HEK293 (cell line): Measurements from ENCODE around the gene SECTM1.

ENCODE experiments used
- CTCF ChIP-seq: fragments of 450-650 bp; formaldehyde crosslinking; IDR thresholded peaks from 2 replicates; pipeline ENCODE4 v1.5.1; 2016; ENCODE audit warnings: missing biosample characterization, missing genetic modification characterization
- HOXC10 ChIP-seq: sonication (generic); formaldehyde crosslinking; IDR thresholded peaks from 2 replicates; pipeline ENCODE4 v1.8.1; 2023; ENCODE audit warnings: mild to moderate bottlenecking, missing genetic modification reagents
- IKZF3 ChIP-seq: fragments of 450-650 bp; IDR thresholded peaks from 2 replicates; pipeline ENCODE4 v1.5.0; 2018; ENCODE audit warnings: missing biosample characterization, mild to moderate bottlenecking, missing genetic modification characterization, moderate library complexity
- INSM2 ChIP-seq: fragments of 450-650 bp; formaldehyde crosslinking; IDR thresholded peaks from 2 replicates; pipeline ENCODE4 v1.5.1; 2016; ENCODE audit warnings: missing biosample characterization, missing genetic modification characterization
- KLF10 ChIP-seq: fragments of 450-650 bp; IDR thresholded peaks from 2 replicates; pipeline ENCODE4 v1.5.1; 2018; ENCODE audit warnings: missing biosample characterization, mild to moderate bottlenecking, missing genetic modification characterization
- KLF8 ChIP-seq: fragments of 450-650 bp; formaldehyde crosslinking; IDR thresholded peaks from 2 replicates; pipeline ENCODE4 v1.5.1; 2016; ENCODE audit warnings: missing biosample characterization, missing genetic modification characterization
- REST ChIP-seq: fragments of 450-650 bp; formaldehyde crosslinking; IDR thresholded peaks from 2 replicates; pipeline ENCODE4 v1.5.1; 2016; ENCODE audit warnings: missing biosample characterization, missing genetic modification characterization
- SCRT2 ChIP-seq: fragments of 450-650 bp; formaldehyde crosslinking; IDR thresholded peaks from 2 replicates; pipeline ENCODE4 v1.5.1; 2016; ENCODE audit warnings: missing biosample characterization, missing genetic modification characterization
- ZBTB10 ChIP-seq: fragments of 450-650 bp; formaldehyde crosslinking; IDR thresholded peaks from 2 replicates; pipeline ENCODE4 v1.5.1; 2016; ENCODE audit warnings: missing biosample characterization, missing genetic modification characterization
- ZBTB26 ChIP-seq: fragments of 450-650 bp; formaldehyde crosslinking; optimal IDR thresholded peaks from 2 replicates; pipeline ENCODE3; 2016; ENCODE audit warnings: missing biosample characterization, mild to moderate bottlenecking, missing genetic modification characterization
- ZBTB7A ChIP-seq: fragments of 450-650 bp; formaldehyde crosslinking; IDR thresholded peaks from 2 replicates; pipeline ENCODE4 v1.5.1; 2016; ENCODE audit warnings: low read depth, missing biosample characterization, missing genetic modification characterization
- ZNF132 ChIP-seq: fragments of 450-650 bp; formaldehyde crosslinking; IDR thresholded peaks from 2 replicates; pipeline ENCODE4 v1.5.1; 2017; ENCODE audit warnings: missing biosample characterization, missing genetic modification characterization, borderline replicate concordance
- ZNF2 ChIP-seq: fragments of 450-650 bp; formaldehyde crosslinking; IDR thresholded peaks from 2 replicates; pipeline ENCODE4 v1.5.1; 2016; ENCODE audit warnings: missing biosample characterization, missing genetic modification characterization
- ZNF202 ChIP-seq: fragments of 450-650 bp; formaldehyde crosslinking; IDR thresholded peaks from 2 replicates; pipeline ENCODE4 v1.5.1; 2016; ENCODE audit warnings: missing biosample characterization, missing genetic modification characterization, borderline replicate concordance
- ZNF223 ChIP-seq: fragments of 450-650 bp; formaldehyde crosslinking; IDR thresholded peaks from 2 replicates; pipeline ENCODE4 v1.5.1; 2016; ENCODE audit warnings: missing biosample characterization, missing genetic modification characterization
- ZNF292 ChIP-seq: fragments of 450-650 bp; formaldehyde crosslinking; IDR thresholded peaks from 2 replicates; pipeline ENCODE4 v1.5.1; 2016; ENCODE audit warnings: low read depth, missing biosample characterization, missing genetic modification characterization, borderline replicate concordance
- ZNF311 ChIP-seq: fragments of 450-650 bp; formaldehyde crosslinking; IDR thresholded peaks from 2 replicates; pipeline ENCODE4 v1.5.1; 2017; ENCODE audit warnings: missing biosample characterization, missing genetic modification characterization, borderline replicate concordance
- ZNF362 ChIP-seq: fragments of 450-650 bp; formaldehyde crosslinking; IDR thresholded peaks from 2 replicates; pipeline ENCODE4 v1.5.1; 2016; ENCODE audit warnings: missing biosample characterization, missing genetic modification characterization
- ZNF394 ChIP-seq: fragments of 450-650 bp; formaldehyde crosslinking; IDR thresholded peaks from 2 replicates; pipeline ENCODE4 v1.5.1; 2016; ENCODE audit warnings: missing biosample characterization, missing genetic modification characterization, mild to moderate bottlenecking, moderate library complexity, borderline replicate concordance
- ZNF48 ChIP-seq: fragments of 450-650 bp; formaldehyde crosslinking; IDR thresholded peaks from 2 replicates; pipeline ENCODE4 v1.5.1; 2016; ENCODE audit warnings: missing biosample characterization, missing genetic modification characterization
- ZNF549 ChIP-seq: fragments of 450-650 bp; IDR thresholded peaks from 2 replicates; pipeline ENCODE4 v1.5.1; 2018; ENCODE audit warnings: missing biosample characterization, missing genetic modification characterization, mild to moderate bottlenecking, inconsistent platforms, moderate library complexity
- ZNF610 ChIP-seq: fragments of 450-650 bp; formaldehyde crosslinking; IDR thresholded peaks from 2 replicates; pipeline ENCODE4 v1.5.1; 2016; ENCODE audit warnings: missing biosample characterization, missing genetic modification characterization, borderline replicate concordance
- ZNF626 ChIP-seq: fragments of 450-650 bp; sonication (Bioruptor Pico); formaldehyde crosslinking; IDR thresholded peaks from 2 replicates; pipeline ENCODE4 v1.5.1; 2018; ENCODE audit warnings: missing biosample characterization, missing genetic modification characterization, inconsistent platforms
- ZNF777 ChIP-seq: fragments of 450-650 bp; formaldehyde crosslinking; IDR thresholded peaks from 2 replicates; pipeline ENCODE4 v1.5.1; 2017; ENCODE audit warnings: missing biosample characterization, missing genetic modification characterization, borderline replicate concordance
- ZNF792 ChIP-seq: fragments of 450-650 bp; formaldehyde crosslinking; IDR thresholded peaks from 2 replicates; pipeline ENCODE4 v1.5.1; 2016; ENCODE audit warnings: missing biosample characterization, missing genetic modification characterization
- ZSCAN16 ChIP-seq: fragments of 450-650 bp; formaldehyde crosslinking; IDR thresholded peaks from 2 replicates; pipeline ENCODE4 v1.5.1; 2016; ENCODE audit warnings: missing biosample characterization, missing genetic modification characterization
- ZSCAN30 ChIP-seq: fragments of 450-650 bp; IDR thresholded peaks from 2 replicates; pipeline ENCODE4 v1.5.1; 2018; ENCODE audit warnings: missing biosample characterization, mild to moderate bottlenecking, missing genetic modification characterization, moderate library complexity

The SECTM1 gene

GRCh38 chr17:82358465-82359350, 25.1 kb upstream of the SECTM1 start, which contains the start of gene TEX19 (continued):
- TF ChIP-seq ZNF549 (tag by site-specific recombination) (no peak), IKZF3 (tag by site-specific recombination) (no peak), ZNF48 (tag by site-specific recombination) (no peak), ZNF792 (tag by site-specific recombination) (no peak), KLF10 (tag by site-specific recombination) (no peak), ZNF394 (tag by site-specific recombination) (no peak), ZNF202 (tag by site-specific recombination) (no peak), ZNF610 (tag by site-specific recombination) (no peak), ZBTB10 (tag by site-specific recombination) (peak; percentile 62; the same call in 1 of the 2 replicates), HOXC10 (CRISPR knock-in tag) (no peak), ZBTB7A (tag by site-specific recombination) (no peak), ZNF777 (tag by site-specific recombination) (no peak), ZNF626 (tag by site-specific recombination) (no peak), SCRT2 (tag by site-specific recombination) (peak; percentile 18; the same call in 1 of the 2 replicates), INSM2 (tag by site-specific recombination) (no peak), ZNF311 (tag by site-specific recombination) (no peak), REST (tag by site-specific recombination) (no peak), ZNF292 (tag by site-specific recombination) (no peak), ZNF132 (no peak), KLF8 (tag by site-specific recombination) (no peak; the same call in 1 of the 2 replicates), ZNF223 (tag by site-specific recombination) (no peak), CTCF (tag by site-specific recombination) (peak; percentile 60), ZBTB26 (tag by site-specific recombination) (peak; percentile 6), ZSCAN30 (tag by site-specific recombination) (no peak), ZNF2 (tag by site-specific recombination) (0 out of 2 replicates have a peak, but pooled peaks have one; percentile 16), ZSCAN16 (tag by site-specific recombination) (no peak), ZNF362 (tag by site-specific recombination) (no peak)
